ENCODE results near the gene NDUFS8. TPM values are rescaled to one million over a fixed set of nuclear protein-coding genes. Genes with fewer than 3 reads are reported as not detected.

The NDUFS8 gene
- total and polyA plus RNA-seq, 2 of the 13 experiments (the other 11 are each of a cell fraction or from before 2014, with no cell fraction given), result 96.7 to 158 TPM

DNA sequence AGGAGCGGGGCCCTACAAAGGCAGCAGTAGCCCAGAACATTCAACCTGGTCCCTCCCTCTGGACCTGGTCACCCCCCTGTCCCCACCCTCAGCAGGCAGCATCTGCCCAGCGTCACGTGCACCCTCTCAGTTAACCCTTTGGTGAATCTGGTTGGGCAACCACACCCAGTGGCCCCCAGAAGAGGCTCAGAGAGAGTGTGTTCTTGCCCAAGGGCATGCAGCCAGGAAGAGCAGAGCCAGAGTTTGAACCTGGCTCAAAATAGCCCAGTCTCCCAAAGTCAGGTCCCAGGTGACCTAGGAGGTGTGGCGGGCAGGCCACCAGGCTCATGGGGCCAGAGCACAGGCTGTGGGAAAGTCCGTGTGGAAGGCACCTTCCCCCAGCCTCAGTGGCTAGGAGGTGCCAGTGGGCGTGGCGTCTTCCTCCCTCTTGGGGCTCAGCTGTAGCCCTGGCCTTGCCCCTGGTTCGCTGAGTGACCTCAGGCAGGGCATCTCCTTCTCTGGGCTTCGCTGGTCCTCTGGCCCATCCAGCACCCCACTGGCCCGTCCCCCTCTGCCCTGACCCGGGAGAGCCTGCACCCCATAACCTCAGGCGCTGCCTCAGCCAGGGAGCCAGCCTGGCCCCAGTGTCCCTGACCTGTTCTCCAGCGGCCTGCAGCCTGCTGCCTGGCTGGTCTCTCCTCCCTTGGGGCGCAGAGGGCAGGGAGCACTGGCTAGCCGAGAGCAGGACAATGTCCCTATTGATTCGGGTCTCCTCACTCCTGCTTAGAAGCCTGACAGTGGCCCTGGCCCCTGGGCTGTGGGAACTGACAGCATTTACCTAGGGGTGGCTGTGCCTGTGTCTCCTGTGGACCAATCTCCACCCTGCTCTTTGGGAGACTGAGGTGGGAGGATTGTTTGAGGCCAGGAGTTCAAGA is 13.3 kb upstream of the NDUFS8 start (continued):
- TF ChIP-seq ZBTB8A (CRISPR knock-in tag; IDR thresholded peaks at IDR 0.05; ENCODE audit: borderline replicate concordance, low read depth) (no peak), MTF2 (CRISPR knock-in tag; IDR thresholded peaks at IDR 0.05; ENCODE audit: borderline replicate concordance) (peak; percentile 69; the same call in 1 of the 2 replicates), ZNF121 (CRISPR knock-in tag; IDR thresholded peaks at IDR 0.05) (peak; percentile 74; the same call in 1 of the 2 replicates), ZNF326 (CRISPR knock-in tag; IDR thresholded peaks at IDR 0.05; ENCODE audit: borderline replicate concordance) (no peak), ZNF180 (CRISPR knock-in tag; IDR thresholded peaks at IDR 0.05; ENCODE audit: borderline replicate concordance, low read depth) (no peak), GFI1 (CRISPR knock-in tag; IDR thresholded peaks at IDR 0.05; ENCODE audit: borderline replicate concordance) (peak; percentile 64), MEF2D (CRISPR knock-in tag; IDR thresholded peaks at IDR 0.05) (0 out of 2 replicates have a peak, but pooled peaks have one; percentile 19), FOSL2 (CRISPR knock-in tag; IDR thresholded peaks at IDR 0.05) (peak; percentile 36; the same call in 1 of the 2 replicates), GATAD1 (CRISPR knock-in tag; IDR thresholded peaks at IDR 0.05) (no peak)
- TF ChIP-seq, protein P1, sequence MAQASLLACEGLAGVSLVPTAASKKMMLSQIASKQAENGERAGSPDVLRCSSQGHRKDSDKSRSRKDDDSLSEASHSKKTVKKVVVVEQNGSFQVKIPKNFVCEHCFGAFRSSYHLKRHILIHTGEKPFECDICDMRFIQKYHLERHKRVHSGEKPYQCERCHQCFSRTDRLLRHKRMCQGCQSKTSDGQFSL (CRISPR knock-in tag; IDR thresholded peaks at IDR 0.05), result peak; percentile 32; the same call in 1 of the 2 replicates
- TF ChIP-seq, protein P2, sequence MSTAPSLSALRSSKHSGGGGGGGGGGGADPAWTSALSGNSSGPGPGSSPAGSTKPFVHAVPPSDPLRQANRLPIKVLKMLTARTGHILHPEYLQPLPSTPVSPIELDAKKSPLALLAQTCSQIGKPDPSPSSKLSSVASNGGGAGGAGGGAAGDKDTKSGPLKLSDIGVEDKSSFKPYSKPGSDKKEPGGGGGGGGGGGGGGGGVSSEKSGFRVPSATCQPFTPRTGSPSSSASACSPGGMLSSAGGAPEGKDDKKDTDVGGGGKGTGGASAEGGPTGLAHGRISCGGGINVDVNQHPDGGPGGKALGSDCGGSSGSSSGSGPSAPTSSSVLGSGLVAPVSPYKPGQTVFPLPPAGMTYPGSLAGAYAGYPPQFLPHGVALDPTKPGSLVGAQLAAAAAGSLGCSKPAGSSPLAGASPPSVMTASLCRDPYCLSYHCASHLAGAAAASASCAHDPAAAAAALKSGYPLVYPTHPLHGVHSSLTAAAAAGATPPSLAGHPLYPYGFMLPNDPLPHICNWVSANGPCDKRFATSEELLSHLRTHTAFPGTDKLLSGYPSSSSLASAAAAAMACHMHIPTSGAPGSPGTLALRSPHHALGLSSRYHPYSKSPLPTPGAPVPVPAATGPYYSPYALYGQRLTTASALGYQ (CRISPR knock-in tag; IDR thresholded peaks at IDR 0.05), result no peak
- TF ChIP-seq, protein P3, sequence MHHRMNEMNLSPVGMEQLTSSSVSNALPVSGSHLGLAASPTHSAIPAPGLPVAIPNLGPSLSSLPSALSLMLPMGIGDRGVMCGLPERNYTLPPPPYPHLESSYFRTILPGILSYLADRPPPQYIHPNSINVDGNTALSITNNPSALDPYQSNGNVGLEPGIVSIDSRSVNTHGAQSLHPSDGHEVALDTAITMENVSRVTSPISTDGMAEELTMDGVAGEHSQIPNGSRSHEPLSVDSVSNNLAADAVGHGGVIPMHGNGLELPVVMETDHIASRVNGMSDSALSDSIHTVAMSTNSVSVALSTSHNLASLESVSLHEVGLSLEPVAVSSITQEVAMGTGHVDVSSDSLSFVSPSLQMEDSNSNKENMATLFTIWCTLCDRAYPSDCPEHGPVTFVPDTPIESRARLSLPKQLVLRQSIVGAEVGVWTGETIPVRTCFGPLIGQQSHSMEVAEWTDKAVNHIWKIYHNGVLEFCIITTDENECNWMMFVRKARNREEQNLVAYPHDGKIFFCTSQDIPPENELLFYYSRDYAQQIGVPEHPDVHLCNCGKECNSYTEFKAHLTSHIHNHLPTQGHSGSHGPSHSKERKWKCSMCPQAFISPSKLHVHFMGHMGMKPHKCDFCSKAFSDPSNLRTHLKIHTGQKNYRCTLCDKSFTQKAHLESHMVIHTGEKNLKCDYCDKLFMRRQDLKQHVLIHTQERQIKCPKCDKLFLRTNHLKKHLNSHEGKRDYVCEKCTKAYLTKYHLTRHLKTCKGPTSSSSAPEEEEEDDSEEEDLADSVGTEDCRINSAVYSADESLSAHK (CRISPR knock-in tag; IDR thresholded peaks at IDR 0.05; ENCODE audit: borderline replicate concordance), result no peak
- TF ChIP-seq, protein P4, sequence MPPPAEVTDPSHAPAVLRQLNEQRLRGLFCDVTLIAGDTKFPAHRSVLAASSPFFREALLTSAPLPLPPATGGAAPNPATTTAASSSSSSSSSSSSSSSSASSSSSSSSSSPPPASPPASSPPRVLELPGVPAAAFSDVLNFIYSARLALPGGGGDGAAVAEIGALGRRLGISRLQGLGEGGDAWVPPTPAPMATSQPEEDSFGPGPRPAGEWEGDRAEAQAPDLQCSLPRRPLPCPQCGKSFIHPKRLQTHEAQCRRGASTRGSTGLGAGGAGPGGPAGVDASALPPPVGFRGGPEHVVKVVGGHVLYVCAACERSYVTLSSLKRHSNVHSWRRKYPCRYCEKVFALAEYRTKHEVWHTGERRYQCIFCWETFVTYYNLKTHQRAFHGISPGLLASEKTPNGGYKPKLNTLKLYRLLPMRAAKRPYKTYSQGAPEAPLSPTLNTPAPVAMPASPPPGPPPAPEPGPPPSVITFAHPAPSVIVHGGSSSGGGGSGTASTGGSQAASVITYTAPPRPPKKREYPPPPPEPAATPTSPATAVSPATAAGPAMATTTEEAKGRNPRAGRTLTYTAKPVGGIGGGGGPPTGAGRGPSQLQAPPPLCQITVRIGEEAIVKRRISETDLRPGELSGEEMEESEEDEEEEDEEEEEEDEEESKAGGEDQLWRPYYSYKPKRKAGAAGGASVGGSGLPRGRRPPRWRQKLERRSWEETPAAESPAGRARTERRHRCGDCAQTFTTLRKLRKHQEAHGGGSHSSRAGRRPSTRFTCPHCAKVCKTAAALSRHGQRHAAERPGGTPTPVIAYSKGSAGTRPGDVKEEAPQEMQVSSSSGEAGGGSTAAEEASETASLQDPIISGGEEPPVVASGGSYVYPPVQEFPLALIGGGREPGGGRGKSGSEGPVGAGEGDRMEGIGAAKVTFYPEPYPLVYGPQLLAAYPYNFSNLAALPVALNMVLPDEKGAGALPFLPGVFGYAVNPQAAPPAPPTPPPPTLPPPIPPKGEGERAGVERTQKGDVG (CRISPR knock-in tag; IDR thresholded peaks at IDR 0.05; ENCODE audit: borderline replicate concordance), result peak; percentile 89
- TF ChIP-seq, protein P5, sequence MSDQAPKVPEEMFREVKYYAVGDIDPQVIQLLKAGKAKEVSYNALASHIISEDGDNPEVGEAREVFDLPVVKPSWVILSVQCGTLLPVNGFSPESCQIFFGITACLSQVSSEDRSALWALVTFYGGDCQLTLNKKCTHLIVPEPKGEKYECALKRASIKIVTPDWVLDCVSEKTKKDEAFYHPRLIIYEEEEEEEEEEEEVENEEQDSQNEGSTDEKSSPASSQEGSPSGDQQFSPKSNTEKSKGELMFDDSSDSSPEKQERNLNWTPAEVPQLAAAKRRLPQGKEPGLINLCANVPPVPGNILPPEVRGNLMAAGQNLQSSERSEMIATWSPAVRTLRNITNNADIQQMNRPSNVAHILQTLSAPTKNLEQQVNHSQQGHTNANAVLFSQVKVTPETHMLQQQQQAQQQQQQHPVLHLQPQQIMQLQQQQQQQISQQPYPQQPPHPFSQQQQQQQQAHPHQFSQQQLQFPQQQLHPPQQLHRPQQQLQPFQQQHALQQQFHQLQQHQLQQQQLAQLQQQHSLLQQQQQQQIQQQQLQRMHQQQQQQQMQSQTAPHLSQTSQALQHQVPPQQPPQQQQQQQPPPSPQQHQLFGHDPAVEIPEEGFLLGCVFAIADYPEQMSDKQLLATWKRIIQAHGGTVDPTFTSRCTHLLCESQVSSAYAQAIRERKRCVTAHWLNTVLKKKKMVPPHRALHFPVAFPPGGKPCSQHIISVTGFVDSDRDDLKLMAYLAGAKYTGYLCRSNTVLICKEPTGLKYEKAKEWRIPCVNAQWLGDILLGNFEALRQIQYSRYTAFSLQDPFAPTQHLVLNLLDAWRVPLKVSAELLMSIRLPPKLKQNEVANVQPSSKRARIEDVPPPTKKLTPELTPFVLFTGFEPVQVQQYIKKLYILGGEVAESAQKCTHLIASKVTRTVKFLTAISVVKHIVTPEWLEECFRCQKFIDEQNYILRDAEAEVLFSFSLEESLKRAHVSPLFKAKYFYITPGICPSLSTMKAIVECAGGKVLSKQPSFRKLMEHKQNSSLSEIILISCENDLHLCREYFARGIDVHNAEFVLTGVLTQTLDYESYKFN (CRISPR knock-in tag; conservative IDR thresholded peaks at IDR 0.05), result peak; percentile 92
